ACC112 (cell line): ENCODE measurements around the gene PPP1R3F.
"Not testable (repeated sequence)": the region's sequence is repeated elsewhere in the genome, so short reads cannot be mapped to it uniquely, and the experiment has no call there.

ENCODE experiments used
- H2AFZ ChIP-seq: fragments of 200-600 bp; sonication (generic); one replicate; pipeline ENCODE4 v1.6.0; 2017; ENCODE audit warnings: antibody characterized with exemption, low read length; ENCODE audit not compliant: unreplicated experiment
- H3K27ac ChIP-seq: fragments of 200-600 bp; sonication (generic); 2 replicates; pipeline ENCODE4 v1.5.1; 2014; ENCODE audit warnings: low read depth, mild to moderate bottlenecking, antibody characterized with exemption, low read length, moderate library complexity
- H3K27me3 ChIP-seq: fragments of 200-600 bp; sonication (generic); 2 replicates; pipeline ENCODE4 v1.6.1; 2014; ENCODE audit warnings: mild to moderate bottlenecking, antibody characterized with exemption, low read length, moderate library complexity, mixed read lengths; ENCODE audit not compliant: insufficient read depth
- H3K36me3 ChIP-seq: fragments of 200-600 bp; sonication (generic); 2 replicates; pipeline ENCODE4 v1.6.1; 2016; ENCODE audit warnings: mild to moderate bottlenecking, antibody characterized with exemption, low read length, moderate library complexity, mixed read lengths; ENCODE audit not compliant: insufficient read depth
- H3K4me1 ChIP-seq: fragments of 200-600 bp; sonication (generic); one replicate; pipeline ENCODE4 v1.6.1; 2016; ENCODE audit warnings: low read length, mixed read lengths; ENCODE audit not compliant: insufficient read depth, unreplicated experiment, control insufficient read depth
- H3K4me3 ChIP-seq: fragments of 200-600 bp; sonication (generic); 2 replicates; pipeline ENCODE4 v1.5.1; 2014; ENCODE audit warnings: mild to moderate bottlenecking, low read depth, low read length
- H3K79me2 ChIP-seq: fragments of 200-600 bp; sonication (generic); one replicate; pipeline ENCODE4 v1.6.0; 2016; ENCODE audit warnings: low read length; ENCODE audit not compliant: control insufficient read depth, unreplicated experiment, insufficient read depth

Gene PPP1R3F

DNA sequence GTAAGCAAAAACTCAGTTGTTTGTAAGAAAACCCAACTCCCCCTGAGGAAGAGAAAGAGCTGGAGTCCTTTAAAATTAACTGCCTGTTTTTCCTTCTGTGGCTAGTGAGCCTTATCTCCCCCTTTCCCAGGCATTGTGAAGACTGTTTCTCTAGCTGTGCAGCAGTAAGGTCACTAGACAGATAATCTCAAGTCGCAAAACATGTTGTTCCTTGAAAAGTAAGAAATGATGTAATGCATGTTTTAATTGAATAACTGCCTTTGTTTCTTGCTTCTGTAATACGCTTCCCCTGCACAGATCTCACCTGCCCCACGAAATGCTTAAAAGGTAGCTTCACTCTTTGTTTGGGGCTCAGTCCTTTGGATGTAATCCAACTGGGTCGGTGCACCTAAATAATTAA lies 46.5 kb downstream of the PPP1R3F start:
- no peak overlapping the region for H3K4me3 ChIP-seq
- H3K27me3 ChIP-seq, result 0 out of 2 replicates have a peak, but pooled peaks cover 4% of the 10 kb centered on the region
- H3K27ac ChIP-seq, result no peak overlapping the region
- no peaks in the 10 kb centered on the region for H3K4me1 ChIP-seq
- H3K36me3 ChIP-seq, result no peaks in the 10 kb centered on the region
- H3K79me2 ChIP-seq, result no peaks in the 10 kb centered on the region
- H2AFZ ChIP-seq, result no peak overlapping the region

DNA sequence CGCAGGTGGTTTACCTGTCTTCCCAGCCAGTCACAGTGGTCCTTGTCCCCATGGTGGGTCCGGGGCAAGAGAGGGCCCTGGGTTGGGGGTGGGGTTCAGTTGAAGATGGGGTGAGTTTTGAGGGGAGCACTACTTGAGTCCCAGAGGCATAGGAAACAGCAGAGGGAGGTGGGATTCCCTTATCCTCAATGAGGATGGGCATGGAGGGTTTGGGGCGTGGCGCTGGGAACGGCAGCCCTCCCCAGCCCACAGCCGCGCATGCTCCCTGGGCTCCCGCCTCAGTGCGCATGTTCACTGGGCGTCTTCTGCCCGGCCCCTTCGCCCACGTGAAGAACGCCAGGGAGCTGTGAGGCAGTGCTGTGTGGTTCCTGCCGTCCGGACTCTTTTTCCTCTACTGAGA lies 52.1 kb downstream of the PPP1R3F start, which contains the start of gene GAGE12J:
TSS of gene GAGE12J (plus strand) at position 301 of the 400 bp plus-strand sequence. CDS start 1,157 bp downstream, outside the sequence.
- not testable (repeated sequence) for H3K27ac ChIP-seq, H2AFZ ChIP-seq, H3K4me3 ChIP-seq, H3K36me3 ChIP-seq, H3K79me2 ChIP-seq, H3K4me1 ChIP-seq, H3K27me3 ChIP-seq

DNA sequence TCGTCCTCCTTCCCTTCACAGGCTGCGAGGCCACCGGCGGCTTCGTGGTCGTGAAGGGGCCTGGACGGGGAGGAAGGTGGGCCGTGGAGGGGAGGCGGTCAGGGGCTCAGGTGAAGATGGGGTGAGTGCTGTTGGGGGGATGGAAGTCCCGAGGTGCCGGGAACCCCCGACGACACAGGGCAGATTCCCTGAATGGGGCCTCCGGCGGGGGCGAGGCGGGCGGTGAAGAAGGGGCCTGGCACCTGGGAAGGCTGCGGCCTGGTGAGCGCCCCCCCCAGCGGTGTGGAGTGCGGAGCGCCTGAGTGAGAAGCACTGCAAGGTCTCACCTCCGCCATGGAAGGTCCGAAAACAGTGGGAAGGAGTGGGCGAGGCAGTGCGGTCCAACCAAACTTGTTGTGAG lies 52.7 kb downstream of the PPP1R3F start:
- not testable (repeated sequence) for H2AFZ ChIP-seq, H3K36me3 ChIP-seq, H3K4me1 ChIP-seq, H3K79me2 ChIP-seq, H3K4me3 ChIP-seq, H3K27me3 ChIP-seq, H3K27ac ChIP-seq

DNA sequence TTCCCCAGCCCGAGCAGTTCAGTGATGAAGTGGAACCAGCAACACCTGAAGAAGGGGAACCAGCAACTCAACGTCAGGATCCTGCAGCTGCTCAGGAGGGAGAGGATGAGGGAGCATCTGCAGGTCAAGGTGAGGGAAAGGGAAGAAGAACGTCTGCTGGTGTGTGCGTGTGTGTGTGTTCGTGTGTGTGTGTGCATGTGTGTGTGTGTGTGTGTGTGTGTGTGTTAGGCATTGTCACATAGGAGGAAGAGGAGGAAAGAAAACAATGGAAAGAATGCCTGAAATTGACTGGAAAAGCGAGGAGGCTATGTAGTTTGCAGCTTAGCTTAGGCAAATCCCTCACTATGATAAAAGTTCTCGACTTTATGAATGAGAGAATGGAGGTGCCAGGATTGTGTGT lies 54.1 kb downstream of the PPP1R3F start:
- not testable (repeated sequence) for H3K27ac ChIP-seq, H3K4me1 ChIP-seq, H3K27me3 ChIP-seq, H3K4me3 ChIP-seq, H3K36me3 ChIP-seq, H2AFZ ChIP-seq, H3K79me2 ChIP-seq

DNA sequence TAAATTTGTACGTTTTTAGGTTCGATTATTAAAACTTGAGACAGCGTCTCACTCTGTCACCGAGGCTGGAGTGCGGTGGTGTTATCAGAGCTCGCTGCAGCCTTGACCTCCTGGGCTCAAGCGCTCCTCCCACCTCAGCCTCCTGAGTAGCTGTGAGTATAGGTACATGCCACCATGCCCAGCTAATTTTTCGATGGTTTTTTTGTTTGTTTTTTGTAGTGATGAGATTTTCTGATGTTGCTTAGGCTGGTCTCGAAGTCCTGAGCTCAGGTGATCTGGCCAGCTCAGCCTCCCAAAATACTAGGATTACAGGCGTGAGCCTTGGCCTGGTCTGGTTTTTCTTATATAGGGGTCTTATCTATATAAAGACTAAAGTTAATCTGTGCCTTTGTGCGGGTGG lies 60.8 kb downstream of the PPP1R3F start:
- H3K36me3 ChIP-seq, H3K79me2 ChIP-seq, H3K27ac ChIP-seq, H2AFZ ChIP-seq, H3K27me3 ChIP-seq, H3K4me1 ChIP-seq, H3K4me3 ChIP-seq: not testable (repeated sequence)

DNA sequence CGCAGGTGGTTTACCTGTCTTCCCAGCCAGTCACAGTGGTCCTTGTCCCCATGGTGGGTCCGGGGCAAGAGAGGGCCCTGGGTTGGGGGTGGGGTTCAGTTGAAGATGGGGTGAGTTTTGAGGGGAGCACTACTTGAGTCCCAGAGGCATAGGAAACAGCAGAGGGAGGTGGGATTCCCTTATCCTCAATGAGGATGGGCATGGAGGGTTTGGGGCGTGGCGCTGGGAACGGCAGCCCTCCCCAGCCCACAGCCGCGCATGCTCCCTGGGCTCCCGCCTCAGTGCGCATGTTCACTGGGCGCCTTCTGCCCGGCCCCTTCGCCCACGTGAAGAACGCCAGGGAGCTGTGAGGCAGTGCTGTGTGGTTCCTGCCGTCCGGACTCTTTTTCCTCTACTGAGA lies 61.7 kb downstream of the PPP1R3F start, which contains the start of gene GAGE13:
TSS of gene GAGE13 (plus strand) at position 301 of the 400 bp plus-strand sequence. CDS start 1,156 bp downstream, outside the sequence.
- H3K4me3 ChIP-seq, H3K79me2 ChIP-seq, H3K36me3 ChIP-seq, H3K4me1 ChIP-seq, H2AFZ ChIP-seq, H3K27ac ChIP-seq, H3K27me3 ChIP-seq: not testable (repeated sequence)

DNA sequence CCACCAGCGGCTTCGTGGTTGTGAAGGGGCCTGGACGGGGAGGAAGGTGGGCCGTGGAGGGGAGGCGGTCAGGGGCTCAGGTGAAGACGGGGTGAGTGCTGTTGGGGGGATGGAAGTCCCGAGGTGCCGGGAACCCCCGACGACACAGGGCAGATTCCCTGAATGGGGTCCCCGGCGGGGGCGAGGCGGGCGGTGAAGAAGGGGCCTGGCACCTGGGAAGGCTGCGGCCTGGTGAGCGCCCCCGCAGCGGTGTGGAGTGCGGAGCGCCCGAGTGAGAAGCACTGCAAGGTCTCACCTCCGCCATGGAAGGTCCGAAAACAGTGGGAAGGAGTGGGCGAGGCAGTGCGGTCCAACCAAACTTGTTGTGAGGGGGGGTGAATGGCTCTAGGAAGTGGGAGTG lies 62.2 kb downstream of the PPP1R3F start:
- not testable (repeated sequence) for H3K36me3 ChIP-seq, H3K4me3 ChIP-seq, H3K27me3 ChIP-seq, H3K27ac ChIP-seq, H3K4me1 ChIP-seq, H2AFZ ChIP-seq, H3K79me2 ChIP-seq
